HG02852 (cell line): ENCODE data around the gene CYLD.
A peak's percentile ranks its signal among the peaks of the same experiment; 100 is the strongest.

ENCODE experiments used
- ATAC-seq: cut with Tn5 transposase; IDR thresholded peaks from one replicate; pipeline ENCODE4 v1.9.1; 2021; ENCODE audit warnings: mild to moderate bottlenecking, moderate library complexity; ENCODE audit not compliant: unreplicated experiment

Gene CYLD

GRCh38 chr16:50737420-50737959 is 4.4 kb upstream of the CYLD start:
- ATAC-seq: no peak

- ATAC-seq: no peak
These were observed 2.9 kb upstream of the CYLD start for GRCh38 chr16:50739031-50739430.

GRCh38 chr16:50740736-50741135 is 1.1 kb upstream of the CYLD start:
- ATAC-seq: no peak

GRCh38 chr16:50741225-50741780 is 583 bp upstream of the CYLD start:
- ATAC-seq: peak; percentile 7

GRCh38 chr16:50742576-50743200 is 802 bp downstream of the CYLD start:
- no peak for ATAC-seq

GRCh38 chr16:50743581-50744225 is 1.8 kb downstream of the CYLD start:
- ATAC-seq: no peak

- ATAC-seq: no peak
These were observed 3.0 kb downstream of the CYLD start for GRCh38 chr16:50744881-50745280.

- no peak for ATAC-seq
These were observed 4.1 kb downstream of the CYLD start for GRCh38 chr16:50745940-50746339.

- ATAC-seq: peak; percentile 71
These were observed 5.5 kb downstream of the CYLD start for GRCh38 chr16:50747207-50747956.

- no peak for ATAC-seq
These were observed 9.6 kb downstream of the CYLD start for GRCh38 chr16:50751528-50751927.

- no peak for ATAC-seq
These were observed 10.8 kb downstream of the CYLD start for GRCh38 chr16:50752471-50753235.

GRCh38 chr16:50756473-50756872 is 14.6 kb downstream of the CYLD start:
- ATAC-seq: no peak

- ATAC-seq: no peak
These were observed 19.4 kb downstream of the CYLD start for GRCh38 chr16:50761267-50761666.

GRCh38 chr16:50762241-50762640 is 20.4 kb downstream of the CYLD start:
- no peak for ATAC-seq

GRCh38 chr16:50763211-50763610 is 21.3 kb downstream of the CYLD start:
- no peak for ATAC-seq

GRCh38 chr16:50765260-50765659 is 23.4 kb downstream of the CYLD start:
- no peak for ATAC-seq

- no peak for ATAC-seq
These were observed 24.0 kb downstream of the CYLD start for GRCh38 chr16:50765861-50766260.

GRCh38 chr16:50767197-50767596 is 25.3 kb downstream of the CYLD start:
- no peak for ATAC-seq

- ATAC-seq: no peak
These were observed 29.5 kb downstream of the CYLD start for GRCh38 chr16:50771366-50771765.

GRCh38 chr16:50774405-50774804 is 32.5 kb downstream of the CYLD start:
- ATAC-seq: no peak

- no peak for ATAC-seq
These were observed 33.1 kb downstream of the CYLD start for GRCh38 chr16:50774960-50775359.
